Measurements from ENCODE around the gene PNPLA8. TPM values are rescaled to one million over a fixed set of nuclear protein-coding genes. Genes with fewer than 3 reads are reported as not detected.

PNPLA8 gene
- total RNA-seq, 1 experiment from 2014 or later = 19.2 TPM

DNA sequence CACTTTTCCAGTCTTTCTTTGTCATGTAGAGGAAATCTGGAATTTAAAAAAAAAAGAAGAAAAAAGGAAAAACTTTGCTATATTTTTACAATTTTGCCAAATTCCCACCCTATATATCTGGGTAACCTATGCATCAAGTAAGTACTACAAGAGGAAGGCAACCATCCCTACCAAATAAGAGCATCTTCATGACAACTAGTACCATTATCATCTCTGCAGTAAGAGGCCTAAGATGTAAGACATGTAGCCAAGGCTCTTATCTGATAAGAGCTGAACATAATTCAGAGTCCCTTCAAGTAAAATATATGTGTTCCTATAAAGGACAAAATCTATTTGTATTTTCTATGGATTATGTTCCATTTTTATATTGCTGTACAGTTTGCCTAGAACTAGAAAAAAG lies 40.1 kb upstream of the PNPLA8 start:
- no peak for DNase-seq (ENCODE audit: low spot score)
- intact Hi-C loops (cut with micrococcal nuclease; ENCODE audit: unreplicated experiment) = no loop called here
- Histone ChIP-seq H3K9me3 (ENCODE audit: low read depth, low read length, poor library complexity, severe bottlenecking) (no peaks in the 10 kb centered on the region), H3K4me3 (ENCODE audit: low read depth, low read length, poor library complexity, severe bottlenecking) (no peak overlapping the region), H3K27ac (ENCODE audit: low read depth, low read length, poor library complexity, severe bottlenecking) (no peak overlapping the region), H3K27me3 (replicated peaks; ENCODE audit: insufficient read depth, low read depth, low read length, poor library complexity) (no peaks in the 10 kb centered on the region), H3K4me1 (ENCODE audit: insufficient read depth, low read length, poor library complexity, severe bottlenecking) (peaks cover 19% of the 10 kb centered on the region), H3K36me3 (ENCODE audit: insufficient read depth, low read length, poor library complexity, severe bottlenecking) (peaks cover 31% of the 10 kb centered on the region)
- TF ChIP-seq EZH2 (IDR thresholded peaks at IDR 0.05; ENCODE audit: borderline replicate concordance, low read depth, low read length, poor library complexity, severe bottlenecking) = no peak
- TF ChIP-seq, protein P1, sequence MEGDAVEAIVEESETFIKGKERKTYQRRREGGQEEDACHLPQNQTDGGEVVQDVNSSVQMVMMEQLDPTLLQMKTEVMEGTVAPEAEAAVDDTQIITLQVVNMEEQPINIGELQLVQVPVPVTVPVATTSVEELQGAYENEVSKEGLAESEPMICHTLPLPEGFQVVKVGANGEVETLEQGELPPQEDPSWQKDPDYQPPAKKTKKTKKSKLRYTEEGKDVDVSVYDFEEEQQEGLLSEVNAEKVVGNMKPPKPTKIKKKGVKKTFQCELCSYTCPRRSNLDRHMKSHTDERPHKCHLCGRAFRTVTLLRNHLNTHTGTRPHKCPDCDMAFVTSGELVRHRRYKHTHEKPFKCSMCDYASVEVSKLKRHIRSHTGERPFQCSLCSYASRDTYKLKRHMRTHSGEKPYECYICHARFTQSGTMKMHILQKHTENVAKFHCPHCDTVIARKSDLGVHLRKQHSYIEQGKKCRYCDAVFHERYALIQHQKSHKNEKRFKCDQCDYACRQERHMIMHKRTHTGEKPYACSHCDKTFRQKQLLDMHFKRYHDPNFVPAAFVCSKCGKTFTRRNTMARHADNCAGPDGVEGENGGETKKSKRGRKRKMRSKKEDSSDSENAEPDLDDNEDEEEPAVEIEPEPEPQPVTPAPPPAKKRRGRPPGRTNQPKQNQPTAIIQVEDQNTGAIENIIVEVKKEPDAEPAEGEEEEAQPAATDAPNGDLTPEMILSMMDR (conservative IDR thresholded peaks at IDR 0.05; ENCODE audit: low read depth, low read length) = no peak
- ChIA-PET POLR2A (ENCODE audit: low non-redundant PET) (no interaction called here), CTCF (no interaction called here)
- BruUV-seq (replicated peaks) = no TSS peak

DNA sequence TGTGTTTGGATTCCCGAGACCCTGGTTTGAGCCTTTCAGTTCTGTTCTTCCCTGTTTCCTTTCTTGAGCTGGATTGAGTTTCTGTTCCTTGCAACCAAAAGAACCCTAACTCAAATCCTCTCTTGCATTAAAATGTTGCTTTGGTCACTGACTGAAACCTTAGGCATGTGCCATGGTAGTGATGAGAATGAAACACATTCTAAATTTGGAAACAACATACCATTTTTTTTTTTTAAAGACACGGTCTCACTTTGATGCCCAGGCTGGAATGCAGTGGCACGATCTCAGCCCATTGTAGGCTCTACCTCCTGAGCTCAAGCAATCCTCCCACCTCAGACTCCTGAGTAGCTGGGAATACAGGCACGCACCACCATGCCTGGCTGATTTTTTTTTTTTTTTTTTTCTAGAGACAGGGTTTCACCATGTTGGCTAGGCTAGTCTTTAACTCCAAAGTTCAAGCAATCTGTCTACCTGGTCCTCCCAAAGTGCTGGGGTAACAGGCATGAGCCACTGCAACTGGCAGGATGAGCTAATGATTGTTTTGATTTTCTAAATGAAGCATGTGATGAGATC lies 35.2 kb upstream of the PNPLA8 start:
- intact Hi-C loops (cut with micrococcal nuclease; ENCODE audit: unreplicated experiment) = no loop called here
- no peak for DNase-seq (ENCODE audit: low spot score)
- H3K4me3 ChIP-seq (ENCODE audit: low read depth, low read length, poor library complexity, severe bottlenecking) = no peak overlapping the region
- BruUV-seq (replicated peaks) = no TSS peak
- POLR2A ChIA-PET (ENCODE audit: low non-redundant PET) = no interaction called here
- CTCF ChIA-PET = no interaction called here
- H3K27ac ChIP-seq (ENCODE audit: low read depth, low read length, poor library complexity, severe bottlenecking) = no peak overlapping the region
- TF ChIP-seq, protein P1 (conservative IDR thresholded peaks at IDR 0.05; ENCODE audit: low read depth, low read length) = no peak
- TF ChIP-seq EZH2 (IDR thresholded peaks at IDR 0.05; ENCODE audit: borderline replicate concordance, low read depth, low read length, poor library complexity, severe bottlenecking) = no peak
- H3K36me3 ChIP-seq (ENCODE audit: insufficient read depth, low read length, poor library complexity, severe bottlenecking) = peaks cover 25% of the 10 kb centered on the region
- H3K9me3 ChIP-seq (ENCODE audit: low read depth, low read length, poor library complexity, severe bottlenecking) = peaks cover 16% of the 10 kb centered on the region
- no peaks in the 10 kb centered on the region for H3K4me1 ChIP-seq (ENCODE audit: insufficient read depth, low read length, poor library complexity, severe bottlenecking)
- H3K27me3 ChIP-seq (replicated peaks; ENCODE audit: insufficient read depth, low read depth, low read length, poor library complexity) = no peaks in the 10 kb centered on the region

GRCh38 chr7:108559253-108559652 lies 33.3 kb upstream of the PNPLA8 start:
- CTCF ChIA-PET = no interaction called here
- no peak overlapping the region for H3K27ac ChIP-seq (ENCODE audit: low read depth, low read length, poor library complexity, severe bottlenecking)
- TF ChIP-seq, protein P1 (conservative IDR thresholded peaks at IDR 0.05; ENCODE audit: low read depth, low read length) = no peak
- no peak for TF ChIP-seq EZH2 (IDR thresholded peaks at IDR 0.05; ENCODE audit: borderline replicate concordance, low read depth, low read length, poor library complexity, severe bottlenecking)
- BruUV-seq (replicated peaks) = no TSS peak
- no peaks in the 10 kb centered on the region for H3K4me1 ChIP-seq (ENCODE audit: insufficient read depth, low read length, poor library complexity, severe bottlenecking)
- H3K4me3 ChIP-seq (ENCODE audit: low read depth, low read length, poor library complexity, severe bottlenecking) = no peak overlapping the region
- intact Hi-C loops (cut with micrococcal nuclease; ENCODE audit: unreplicated experiment) = no loop called here
- no peaks in the 10 kb centered on the region for H3K27me3 ChIP-seq (replicated peaks; ENCODE audit: insufficient read depth, low read depth, low read length, poor library complexity)
- no peak for DNase-seq (ENCODE audit: low spot score)
- H3K9me3 ChIP-seq (ENCODE audit: low read depth, low read length, poor library complexity, severe bottlenecking) = peaks cover 18% of the 10 kb centered on the region
- H3K36me3 ChIP-seq (ENCODE audit: insufficient read depth, low read length, poor library complexity, severe bottlenecking) = peaks cover 7% of the 10 kb centered on the region
- POLR2A ChIA-PET (ENCODE audit: low non-redundant PET) = no interaction called here

Data from A673 (cell line).